Measurements from ENCODE around the gene SERPINB4.

DNA sequence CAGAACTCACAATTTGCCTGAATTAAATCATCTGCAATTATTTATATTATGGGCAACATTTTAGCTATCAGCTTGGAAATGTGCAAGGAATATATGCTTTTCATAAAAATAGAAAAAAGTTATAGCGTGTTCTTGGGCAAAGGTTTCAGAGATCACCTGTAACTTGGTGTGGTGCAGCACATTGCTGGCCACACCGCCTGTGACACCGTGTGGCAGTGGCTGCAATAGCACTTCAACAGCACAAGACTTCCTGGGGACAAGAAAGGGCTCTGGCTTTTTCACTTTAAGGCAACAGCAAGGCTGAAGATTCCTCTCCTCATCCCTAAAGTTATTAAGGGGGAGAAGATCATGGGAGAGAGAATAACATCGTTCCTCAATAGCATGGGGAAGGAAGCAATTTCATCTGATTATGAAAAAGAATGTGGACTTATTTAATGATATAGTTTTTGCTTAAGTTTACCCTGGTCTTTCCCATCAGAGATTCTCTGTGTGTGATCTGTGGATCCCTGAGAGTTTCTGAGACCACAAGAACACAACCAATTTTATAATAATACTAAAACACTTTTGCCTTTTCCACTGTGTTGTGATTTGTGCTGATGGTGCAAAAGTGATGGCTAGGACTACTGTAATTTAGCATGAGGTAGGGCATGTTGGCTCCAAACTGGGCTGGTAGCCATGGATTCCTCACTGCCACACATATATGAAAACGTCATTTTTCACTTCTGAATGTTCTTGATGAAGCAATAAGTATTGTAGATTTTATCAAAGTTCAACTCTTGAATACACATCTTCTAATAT lies 32.7 kb upstream of the SERPINB4 start:
- TF ChIP-seq POLR2A (IDR thresholded peaks at IDR 0.05; ENCODE audit: control extremely low read depth in 1 of 2, low read depth in 2 of 2, low read length in 2 of 2) (no peak), POLR2AphosphoS5 (IDR thresholded peaks at IDR 0.05; ENCODE audit: low read depth, low read length) (no peak), EGR1 (IDR thresholded peaks at IDR 0.05; ENCODE audit: borderline replicate concordance, low read depth, low read length) (no peak), JUN (IDR thresholded peaks at IDR 0.05; ENCODE audit: low read depth, low read length) (no peak), RFX5 (IDR thresholded peaks at IDR 0.05; ENCODE audit: borderline replicate concordance, low read depth, low read length) (no peak)
- TF ChIP-seq, protein P1, sequence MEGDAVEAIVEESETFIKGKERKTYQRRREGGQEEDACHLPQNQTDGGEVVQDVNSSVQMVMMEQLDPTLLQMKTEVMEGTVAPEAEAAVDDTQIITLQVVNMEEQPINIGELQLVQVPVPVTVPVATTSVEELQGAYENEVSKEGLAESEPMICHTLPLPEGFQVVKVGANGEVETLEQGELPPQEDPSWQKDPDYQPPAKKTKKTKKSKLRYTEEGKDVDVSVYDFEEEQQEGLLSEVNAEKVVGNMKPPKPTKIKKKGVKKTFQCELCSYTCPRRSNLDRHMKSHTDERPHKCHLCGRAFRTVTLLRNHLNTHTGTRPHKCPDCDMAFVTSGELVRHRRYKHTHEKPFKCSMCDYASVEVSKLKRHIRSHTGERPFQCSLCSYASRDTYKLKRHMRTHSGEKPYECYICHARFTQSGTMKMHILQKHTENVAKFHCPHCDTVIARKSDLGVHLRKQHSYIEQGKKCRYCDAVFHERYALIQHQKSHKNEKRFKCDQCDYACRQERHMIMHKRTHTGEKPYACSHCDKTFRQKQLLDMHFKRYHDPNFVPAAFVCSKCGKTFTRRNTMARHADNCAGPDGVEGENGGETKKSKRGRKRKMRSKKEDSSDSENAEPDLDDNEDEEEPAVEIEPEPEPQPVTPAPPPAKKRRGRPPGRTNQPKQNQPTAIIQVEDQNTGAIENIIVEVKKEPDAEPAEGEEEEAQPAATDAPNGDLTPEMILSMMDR (IDR thresholded peaks at IDR 0.05; ENCODE audit: control extremely low read depth in 1 of 3, insufficient read depth in 1 of 3, low read depth in 1 of 3, low read length in 3 of 3), result peak; percentile 66 to 81 (median 77)
- TF ChIP-seq, protein P2, sequence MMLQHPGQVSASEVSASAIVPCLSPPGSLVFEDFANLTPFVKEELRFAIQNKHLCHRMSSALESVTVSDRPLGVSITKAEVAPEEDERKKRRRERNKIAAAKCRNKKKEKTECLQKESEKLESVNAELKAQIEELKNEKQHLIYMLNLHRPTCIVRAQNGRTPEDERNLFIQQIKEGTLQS (IDR thresholded peaks at IDR 0.05; ENCODE audit: insufficient read depth, low read depth, low read length), result no peak
- TF ChIP-seq, protein P3, sequence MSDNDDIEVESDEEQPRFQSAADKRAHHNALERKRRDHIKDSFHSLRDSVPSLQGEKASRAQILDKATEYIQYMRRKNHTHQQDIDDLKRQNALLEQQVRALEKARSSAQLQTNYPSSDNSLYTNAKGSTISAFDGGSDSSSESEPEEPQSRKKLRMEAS (IDR thresholded peaks at IDR 0.05), result 0 out of 2 replicates have a peak, but pooled peaks have one; percentile 13

Measured in H1 (cell line).